HG03432 (cell line): ENCODE data around the gene MED16.
"Not testable (repeated sequence)": the region's sequence is repeated elsewhere in the genome, so short reads cannot be mapped to it uniquely, and the experiment has no call there.

ENCODE experiments used
- ATAC-seq: cut with Tn5 transposase; IDR thresholded peaks from one replicate; pipeline ENCODE4 v1.9.1; 2021; ENCODE audit warnings: mild to moderate bottlenecking, moderate library complexity; ENCODE audit not compliant: unreplicated experiment

MED16 gene

GRCh38 chr19:858868-859843, 33.8 kb downstream of the MED16 start, which contains the start of gene CFD:
CFD (plus strand) TSS chr19:859664; CDS start chr19:859690, 26 bp downstream.
- no peak for ATAC-seq

GRCh38 chr19:858284-858683, 34.7 kb downstream of the MED16 start:
- no peak for ATAC-seq

DNA sequence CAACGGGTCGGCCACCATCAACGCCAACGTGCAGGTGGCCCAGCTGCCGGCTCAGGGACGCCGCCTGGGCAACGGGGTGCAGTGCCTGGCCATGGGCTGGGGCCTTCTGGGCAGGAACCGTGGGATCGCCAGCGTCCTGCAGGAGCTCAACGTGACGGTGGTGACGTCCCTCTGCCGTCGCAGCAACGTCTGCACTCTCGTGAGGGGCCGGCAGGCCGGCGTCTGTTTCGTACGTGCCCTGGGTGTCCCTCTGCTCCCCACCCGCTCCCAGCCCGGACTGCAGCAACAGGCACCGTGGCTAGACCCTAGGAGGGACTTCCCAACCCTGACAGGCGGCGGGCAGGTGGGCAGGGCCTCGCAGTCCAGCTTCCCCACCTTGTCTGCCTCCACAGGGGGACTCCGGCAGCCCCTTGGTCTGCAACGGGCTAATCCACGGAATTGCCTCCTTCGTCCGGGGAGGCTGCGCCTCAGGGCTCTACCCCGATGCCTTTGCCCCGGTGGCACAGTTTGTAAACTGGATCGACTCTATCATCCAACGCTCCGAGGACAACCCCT, 37.3 kb downstream of the MED16 start:
- no peak for ATAC-seq

GRCh38 chr19:855142-855541, 37.8 kb downstream of the MED16 start:
- ATAC-seq = no peak

GRCh38 chr19:854549-854948, 38.4 kb downstream of the MED16 start:
- ATAC-seq = no peak

DNA sequence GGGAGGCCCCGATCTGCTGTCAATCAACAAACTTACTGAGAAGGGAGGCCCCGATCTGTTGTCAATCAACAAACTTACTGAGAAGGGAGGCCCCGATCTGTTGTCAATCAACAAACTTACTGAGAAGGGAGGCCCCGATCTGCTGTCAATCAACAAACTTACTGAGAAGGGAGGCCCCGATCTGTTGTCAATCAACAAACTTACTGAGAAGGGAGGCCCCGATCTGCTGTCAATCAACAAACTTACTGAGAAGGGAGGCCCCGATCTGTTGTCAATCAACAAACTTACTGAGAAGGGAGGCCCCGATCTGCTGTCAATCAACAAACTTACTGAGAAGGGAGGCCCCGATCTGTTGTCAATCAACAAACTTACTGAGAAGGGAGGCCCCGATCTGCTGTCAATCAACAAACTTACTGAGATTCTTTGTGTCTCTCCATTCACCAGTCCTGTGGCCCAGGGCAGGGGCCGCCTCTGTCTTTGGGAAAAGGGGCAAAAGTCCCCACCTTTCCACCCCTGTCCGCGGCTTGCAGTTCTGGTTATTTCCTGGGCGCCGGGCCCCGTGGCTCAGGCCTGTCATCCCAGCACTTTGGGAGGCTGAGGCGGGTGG, 39.3 kb downstream of the MED16 start:
- not testable (repeated sequence) for ATAC-seq

- ATAC-seq = no peak
Measured at GRCh38 chr19:853014-853585, 39.9 kb downstream of the MED16 start.

- no peak for ATAC-seq
Measured at GRCh38 chr19:852136-853013, 40.6 kb downstream of the MED16 start, which contains the start of gene ELANE. ELANE (plus strand) TSS chr19:852303; CDS start chr19:852329, 26 bp downstream.

GRCh38 chr19:850979-851335, 42.0 kb downstream of the MED16 start:
- ATAC-seq = no peak

DNA sequence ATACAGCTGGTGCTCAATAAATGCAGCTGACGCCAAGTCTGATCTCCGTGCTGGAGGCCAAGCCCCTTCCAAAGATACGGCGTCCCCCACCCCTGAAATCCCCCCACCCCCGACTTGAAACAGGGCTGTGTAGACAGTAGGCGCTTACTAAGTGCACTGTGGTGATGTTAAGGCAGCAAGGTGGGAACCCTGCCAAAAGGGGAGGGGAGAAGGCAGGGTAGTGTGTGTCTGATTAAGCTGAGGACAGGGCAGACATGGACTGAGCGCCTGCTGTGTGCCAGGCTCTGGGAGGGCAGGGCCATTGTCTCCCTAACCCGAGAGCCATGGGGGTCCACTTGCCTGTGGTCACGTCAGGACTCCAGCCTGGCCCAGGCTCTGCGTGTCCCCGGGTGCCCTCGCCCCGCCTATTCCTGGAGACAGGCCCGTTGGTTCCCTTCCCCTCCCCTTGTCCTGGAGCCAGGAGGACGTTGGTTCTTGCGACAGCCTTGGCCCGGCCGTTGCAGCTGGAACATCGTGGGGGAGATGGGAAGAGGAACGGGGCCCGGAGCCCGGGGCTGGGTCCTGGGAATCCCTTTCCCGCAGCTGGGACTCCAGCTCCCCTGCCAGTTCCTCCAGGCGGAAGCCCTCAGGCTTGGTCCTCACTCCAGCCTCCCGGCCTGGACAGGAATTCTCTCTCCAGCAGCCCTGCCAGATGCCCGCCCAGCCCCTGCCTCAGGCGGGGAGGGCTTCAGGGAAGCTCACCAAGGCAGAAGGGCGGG, 42.6 kb downstream of the MED16 start:
- ATAC-seq = no peak

GRCh38 chr19:849195-849594, 43.8 kb downstream of the MED16 start:
- ATAC-seq = not testable (repeated sequence)

DNA sequence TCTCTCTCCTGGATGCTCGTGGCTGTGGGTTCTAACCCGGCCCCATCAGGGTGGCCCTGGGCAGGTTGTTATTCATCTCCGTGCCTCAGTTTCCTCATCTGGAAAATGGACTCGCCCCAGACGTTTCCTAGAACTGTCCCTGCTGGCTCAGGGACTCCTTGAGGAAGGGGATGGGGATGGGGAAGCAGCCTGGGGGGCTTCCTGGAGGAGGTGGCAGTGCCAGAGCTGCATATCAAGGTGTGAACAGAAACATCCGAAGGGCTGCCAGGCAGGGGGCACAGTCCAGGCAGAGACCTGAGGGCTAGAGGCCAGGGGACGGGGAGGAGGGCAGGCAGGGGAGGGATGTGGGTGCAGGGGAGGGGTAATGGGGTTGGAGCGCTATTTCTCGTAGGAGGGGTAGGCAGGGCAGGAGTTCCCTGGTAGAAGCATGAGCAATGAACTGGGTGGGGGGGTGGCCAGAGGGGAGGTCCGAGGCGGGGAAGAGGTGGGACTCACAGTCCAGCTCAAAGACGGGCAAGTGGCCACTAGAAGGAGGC, 44.5 kb downstream of the MED16 start:
- no peak for ATAC-seq

DNA sequence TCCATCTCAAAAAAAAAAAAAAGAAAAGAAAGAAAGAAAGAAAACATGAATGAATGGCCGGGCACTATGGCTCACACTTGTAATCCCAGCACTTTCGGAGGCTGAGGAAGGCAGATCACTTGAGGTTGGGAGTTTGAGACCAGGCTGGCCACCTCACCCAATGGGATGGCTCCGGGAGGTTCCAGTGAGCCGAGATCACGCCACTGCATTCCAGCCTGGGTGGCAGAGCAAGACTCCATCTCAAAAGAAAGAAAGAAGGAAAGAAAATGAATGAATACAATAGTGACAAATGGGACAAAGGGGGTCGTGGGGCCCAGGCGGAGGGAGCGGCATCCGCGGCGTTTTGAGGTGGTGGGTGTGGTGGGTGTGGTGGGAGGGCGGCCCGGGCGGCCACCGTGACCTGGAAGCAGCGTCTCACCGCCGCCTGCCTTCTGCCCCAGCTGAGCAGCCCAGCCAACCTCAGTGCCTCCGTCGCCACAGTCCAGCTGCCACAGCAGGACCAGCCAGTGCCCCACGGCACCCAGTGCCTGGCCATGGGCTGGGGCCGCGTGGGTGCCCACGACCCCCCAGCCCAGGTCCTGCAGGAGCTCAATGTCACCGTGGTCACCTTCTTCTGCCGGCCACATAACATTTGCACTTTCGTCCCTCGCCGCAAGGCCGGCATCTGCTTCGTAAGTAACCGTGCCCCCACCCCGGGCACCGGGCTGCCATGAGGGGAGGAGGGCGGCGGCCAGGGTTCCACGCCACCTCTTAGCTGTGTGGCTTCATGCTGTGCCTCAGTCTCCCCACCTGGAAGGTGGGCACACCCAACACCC, 47.1 kb downstream of the MED16 start:
- ATAC-seq = no peak

- no peak for ATAC-seq
Measured at GRCh38 chr19:844546-844971, 48.4 kb downstream of the MED16 start.

GRCh38 chr19:843836-844545, 49.0 kb downstream of the MED16 start:
- no peak for ATAC-seq

GRCh38 chr19:843180-843835, 49.7 kb downstream of the MED16 start:
- ATAC-seq = no peak

DNA sequence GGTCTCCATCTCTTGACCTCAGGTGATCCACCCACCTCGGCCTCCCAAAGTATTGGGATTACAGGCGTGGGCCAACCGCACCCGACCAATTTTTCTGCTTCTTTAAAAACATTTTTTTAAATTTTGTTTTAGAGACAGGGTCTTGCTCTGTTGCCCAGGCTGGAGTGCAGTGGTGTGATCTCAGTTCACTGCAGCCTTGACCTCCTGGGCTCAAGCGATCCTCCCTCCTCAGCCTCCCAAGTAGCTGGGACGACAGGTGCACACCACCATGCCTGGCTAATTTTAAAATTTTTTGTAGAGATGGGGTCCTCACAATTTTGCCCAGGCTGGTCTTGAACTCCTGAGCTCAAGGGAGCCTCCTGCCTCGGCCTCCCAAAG, 50.2 kb downstream of the MED16 start:
- not testable (repeated sequence) for ATAC-seq
